Mesenchymal stem cell (in vitro differentiated cells and primary cell): ENCODE measurements around the gene HCN4.

Experiments used
- DNase-seq: peaks from one replicate; pipeline ENCODE4 v3.0.0-alpha.2; 2013
- H2AFZ ChIP-seq: one replicate; pipeline ENCODE4 v1.6.1; 2013; ENCODE audit warnings: low read depth, mild to moderate bottlenecking, control low read depth, inconsistent platforms, low read length, moderate library complexity
- H2AK5ac ChIP-seq: 2 replicates; pipeline ENCODE4 v1.6.1; 2013; ENCODE audit warnings: low read length, moderate library complexity, mild to moderate bottlenecking, inconsistent platforms; ENCODE audit not compliant: severe bottlenecking
- H2BK120ac ChIP-seq: one replicate; pipeline ENCODE4 v1.6.1; 2013; ENCODE audit warnings: low read depth, mild to moderate bottlenecking, inconsistent platforms, low read length, moderate library complexity
- H2BK12ac ChIP-seq, 2 experiments: one replicate each; pipeline ENCODE4 v1.6.1; 2013; ENCODE audit warnings: inconsistent platforms in 2 of 2, low read length in 2 of 2, mild to moderate bottlenecking in 2 of 2, moderate library complexity in 2 of 2, control low read depth in 1 of 2
- H2BK15ac ChIP-seq: one replicate; pipeline ENCODE4 v1.6.1; 2013; ENCODE audit warnings: mild to moderate bottlenecking, low read depth, inconsistent platforms; ENCODE audit not compliant: poor library complexity, severe bottlenecking
- H2BK5ac ChIP-seq: 2 replicates; pipeline ENCODE4 v1.6.1; 2013; ENCODE audit warnings: low read depth, mild to moderate bottlenecking, low read length, control low read depth, inconsistent platforms; ENCODE audit not compliant: poor library complexity, severe bottlenecking
- H3K14ac ChIP-seq, 2 experiments: one replicate each; pipeline ENCODE4 v1.6.1; 2013; ENCODE audit warnings: inconsistent platforms in 2 of 2, low read length in 2 of 2, control low read depth in 1 of 2, mild to moderate bottlenecking in 1 of 2, moderate library complexity in 1 of 2
- H3K18ac ChIP-seq, 2 experiments: one replicate each; pipeline ENCODE4 v1.6.1; 2013; ENCODE audit warnings: inconsistent platforms in 2 of 2, low read length in 2 of 2, control low read depth in 1 of 2, low read depth in 1 of 2, mild to moderate bottlenecking in 1 of 2
- H3K23ac ChIP-seq, 2 experiments: one replicate each; pipeline ENCODE4 v1.6.1; 2013; ENCODE audit warnings: inconsistent platforms in 2 of 2, low read length in 2 of 2, mild to moderate bottlenecking in 2 of 2, moderate library complexity in 2 of 2, control low read depth in 1 of 2
- H3K27ac ChIP-seq: 2 replicates; pipeline ENCODE4 v1.5.1; 2013; ENCODE audit warnings: mild to moderate bottlenecking, moderate library complexity, low read length, control low read depth, inconsistent platforms; ENCODE audit not compliant: poor library complexity, severe bottlenecking
- H3K27me3 ChIP-seq, 2 experiments: 2 replicates each; pipeline versions ENCODE4 v1.6.1 to v1.7.0; 2013; ENCODE audit warnings: low read length in 2 of 2, mild to moderate bottlenecking in 2 of 2, moderate library complexity in 2 of 2, control low read depth in 1 of 2, inconsistent platforms in 1 of 2; ENCODE audit not compliant: control insufficient read depth in 1 of 2, insufficient read depth in 1 of 2
- H3K36me3 ChIP-seq, 2 experiments: 2 replicates each; pipeline versions ENCODE4 v1.6.1 to v1.7.0; 2013; ENCODE audit warnings: low read length in 2 of 2, control low read depth in 1 of 2, inconsistent platforms in 1 of 2, low read depth in 1 of 2, mild to moderate bottlenecking in 1 of 2; ENCODE audit not compliant: insufficient read depth in 2 of 2, control insufficient read depth in 1 of 2
- H3K4ac ChIP-seq, 2 experiments: one replicate each; pipeline ENCODE4 v1.6.1; 2013; ENCODE audit warnings: inconsistent platforms in 2 of 2, low read length in 2 of 2, mild to moderate bottlenecking in 2 of 2, moderate library complexity in 2 of 2, control low read depth in 1 of 2, low read depth in 1 of 2
- H3K4me1 ChIP-seq: 2 replicates; pipeline ENCODE4 v1.6.1; 2013; ENCODE audit warnings: low read depth, low read length, control low read depth; ENCODE audit not compliant: control insufficient read depth, insufficient read depth
- H3K4me2 ChIP-seq: 2 replicates; pipeline ENCODE4 v1.6.1; 2013; ENCODE audit warnings: low read length, mild to moderate bottlenecking, inconsistent platforms; ENCODE audit not compliant: poor library complexity, severe bottlenecking
- H3K4me3 ChIP-seq, 2 experiments: 2 replicates each; pipeline versions ENCODE4 v1.5.1 to v1.7.0; 2013; ENCODE audit warnings: low read length in 2 of 2, mild to moderate bottlenecking in 2 of 2, control low read depth in 1 of 2, low read depth in 1 of 2; ENCODE audit not compliant: insufficient read depth in 1 of 2
- H3K79me1 ChIP-seq: replicated peaks from 2 replicates; pipeline ENCODE4 v1.6.1; 2013; ENCODE audit warnings: mild to moderate bottlenecking, control low read depth, low read length, inconsistent platforms; ENCODE audit not compliant: poor library complexity, severe bottlenecking
- H3K9ac ChIP-seq: 2 replicates; pipeline ENCODE4 v1.7.0; 2013; ENCODE audit warnings: mild to moderate bottlenecking, low read length, moderate library complexity
- H3K9me3 ChIP-seq: 2 replicates; pipeline ENCODE4 v1.7.0; 2013; ENCODE audit warnings: mild to moderate bottlenecking, low read length; ENCODE audit not compliant: control insufficient read depth
- H4K8ac ChIP-seq: one replicate; pipeline ENCODE4 v1.6.1; 2013; ENCODE audit warnings: inconsistent platforms, mild to moderate bottlenecking, low read length, moderate library complexity
- H4K91ac ChIP-seq: one replicate; pipeline ENCODE4 v1.6.1; 2013; ENCODE audit warnings: mild to moderate bottlenecking, low read length, inconsistent platforms
- WGBS: methylation state at CpG from one replicate; pipeline ENCODE4 v1.1.7; 2013; ENCODE audit warnings: mixed read lengths; 5-methylcytosine and 5-hydroxymethylcytosine counted together

HCN4 gene

GRCh38 chr15:73386238-73386637 lies 17.5 kb upstream of the HCN4 start:
- no peak for DNase-seq
- no peaks in the 10 kb centered on the region for H3K79me1 ChIP-seq
- peaks cover 5% of the 10 kb centered on the region for H3K9me3 ChIP-seq
- H3K27ac ChIP-seq, result no peak overlapping the region
- no peak overlapping the region for H3K9ac ChIP-seq
- H2BK5ac ChIP-seq, result no peak overlapping the region
- H3K4me3 ChIP-seq, result no peak overlapping the region
- no peak overlapping the region for H2AFZ ChIP-seq
- H4K91ac ChIP-seq, result no peak overlapping the region
- H3K4me2 ChIP-seq, result no peak overlapping the region
- no peak overlapping the region for H4K8ac ChIP-seq
- no peak overlapping the region for H2BK12ac ChIP-seq
- H3K14ac ChIP-seq, result no peak overlapping the region
- H2AK5ac ChIP-seq, result no peak overlapping the region
- peaks cover 13% of the 10 kb centered on the region for H3K4me1 ChIP-seq
- peaks cover 36 to 40% of the 10 kb centered on the region in 2 experiments for H3K27me3 ChIP-seq
- H3K18ac ChIP-seq, result no peak overlapping the region
- H3K23ac ChIP-seq, result no peak overlapping the region
- H3K4ac ChIP-seq, result no peak overlapping the region
- no peaks in the 10 kb centered on the region for H3K36me3 ChIP-seq
- no peak overlapping the region for H2BK15ac ChIP-seq
- WGBS, result 91% methylated on average over 5 of the region's 5 CpGs
- no peak overlapping the region for H2BK120ac ChIP-seq

GRCh38 chr15:73385205-73385604 lies 16.4 kb upstream of the HCN4 start:
- Histone ChIP-seq H3K4me2 (no peak overlapping the region), H2AFZ (no peak overlapping the region), H3K14ac (no peak overlapping the region), H3K27ac (no peak overlapping the region), H3K36me3 (no peaks in the 10 kb centered on the region), H3K18ac (no peak overlapping the region), H4K8ac (no peak overlapping the region), H3K9me3 (peaks cover 16% of the 10 kb centered on the region), H2AK5ac (no peak overlapping the region), H2BK120ac (no peak overlapping the region), H3K23ac (no peak overlapping the region), H2BK15ac (no peak overlapping the region), H3K4ac (no peak overlapping the region), H3K79me1 (no peaks in the 10 kb centered on the region), H2BK12ac (no peak overlapping the region), H2BK5ac (no peak overlapping the region), H3K9ac (no peak overlapping the region), H4K91ac (no peak overlapping the region), H3K4me1 (peaks cover 13% of the 10 kb centered on the region), H3K4me3 (no peak overlapping the region), H3K27me3 (peaks cover 42 to 46% of the 10 kb centered on the region in 2 experiments)
- DNase-seq, result no peak
- 91% methylated on average over 9 of the region's 9 CpGs for WGBS

GRCh38 chr15:73383310-73384189 lies 14.8 kb upstream of the HCN4 start:
- no peak overlapping the region for H3K18ac ChIP-seq
- H2BK120ac ChIP-seq, result no peak overlapping the region
- peaks cover 53 to 61% of the 10 kb centered on the region in 2 experiments for H3K27me3 ChIP-seq
- H3K27ac ChIP-seq, result no peak overlapping the region
- H4K8ac ChIP-seq, result no peak overlapping the region
- no peak overlapping the region for H2BK5ac ChIP-seq
- no peak overlapping the region for H2AK5ac ChIP-seq
- no peaks in the 10 kb centered on the region for H3K79me1 ChIP-seq
- no peak overlapping the region for H3K14ac ChIP-seq
- H3K4me3 ChIP-seq, result no peak overlapping the region
- H3K4ac ChIP-seq, result no peak overlapping the region
- H3K4me1 ChIP-seq, result peaks cover 11% of the 10 kb centered on the region
- H2AFZ ChIP-seq, result no peak overlapping the region
- no peak overlapping the region for H2BK15ac ChIP-seq
- no peak overlapping the region for H2BK12ac ChIP-seq
- no peak overlapping the region for H3K9ac ChIP-seq
- no peak for DNase-seq
- H4K91ac ChIP-seq, result no peak overlapping the region
- 81% methylated on average over 7 of the region's 9 CpGs for WGBS
- no peak overlapping the region for H3K23ac ChIP-seq
- H3K4me2 ChIP-seq, result no peak overlapping the region
- peaks cover 18% of the 10 kb centered on the region for H3K9me3 ChIP-seq
- no peaks in the 10 kb centered on the region for H3K36me3 ChIP-seq

- H3K4me3 ChIP-seq, result no peak overlapping the region
- H3K27me3 ChIP-seq, result peaks cover 60 to 70% of the 10 kb centered on the region in 2 experiments
- no peak overlapping the region for H2AFZ ChIP-seq
- no peaks in the 10 kb centered on the region for H3K79me1 ChIP-seq
- H3K4me1 ChIP-seq, result peaks cover 5% of the 10 kb centered on the region
- DNase-seq, result no peak
- no peak overlapping the region for H2AK5ac ChIP-seq
- no peak overlapping the region for H2BK12ac ChIP-seq
- no peak overlapping the region for H2BK5ac ChIP-seq
- no peak overlapping the region for H3K18ac ChIP-seq
- whole genome bisulfite sequencing, result 80% methylated on average over 7 of the region's 7 CpGs
- no peak overlapping the region for H2BK120ac ChIP-seq
- H3K36me3 ChIP-seq, result no peaks in the 10 kb centered on the region
- H3K27ac ChIP-seq, result no peak overlapping the region
- no peak overlapping the region for H3K14ac ChIP-seq
- H3K4ac ChIP-seq, result no peak overlapping the region
- H3K9me3 ChIP-seq, result peaks cover 18% of the 10 kb centered on the region
- no peak overlapping the region for H3K4me2 ChIP-seq
- H4K91ac ChIP-seq, result no peak overlapping the region
- H3K9ac ChIP-seq, result no peak overlapping the region
- H2BK15ac ChIP-seq, result no peak overlapping the region
- no peak overlapping the region for H3K23ac ChIP-seq
- no peak overlapping the region for H4K8ac ChIP-seq
Measured at GRCh38 chr15:73382115-73382514, 13.4 kb upstream of the HCN4 start.
